ENCODE measurements around the gene CLDN10.

Gene CLDN10

DNA sequence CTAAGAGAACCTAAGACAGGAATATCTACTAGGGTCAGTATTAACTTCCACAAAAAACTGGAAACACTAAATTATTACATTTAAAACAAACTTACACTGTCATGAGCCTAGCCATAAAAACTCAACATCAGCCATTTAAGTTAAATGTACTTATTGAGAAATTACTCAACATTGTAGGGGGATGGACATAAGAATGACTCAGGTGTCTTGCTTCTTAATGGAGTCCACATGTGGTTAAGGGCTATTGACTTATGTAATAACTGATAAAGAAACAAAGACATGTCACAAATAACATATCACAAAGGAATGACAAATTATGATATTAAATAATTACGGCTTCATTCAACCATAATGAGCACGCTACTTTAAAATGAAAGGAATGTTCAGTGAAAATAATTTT lies 36.2 kb downstream of the CLDN10 start:
- Histone ChIP-seq H3K4me2 (ENCODE audit: low read length) (no peak overlapping the region), H3K27me3 (ENCODE audit: insufficient read depth, low read length) (no peaks in the 10 kb centered on the region), H3K9me2 (ENCODE audit: low read depth, low read length) (no peaks in the 10 kb centered on the region), H3K9ac (ENCODE audit: low read length) (no peak overlapping the region), H3F3A (ENCODE audit: insufficient read depth, low read length) (no peaks in the 10 kb centered on the region), H3K27ac (ENCODE audit: low read depth, low read length, poor library complexity, severe bottlenecking) (no peak overlapping the region), H3K79me2 (ENCODE audit: insufficient read depth, low read length) (no peaks in the 10 kb centered on the region), H3K4me1 (ENCODE audit: insufficient read depth, low read length, severe bottlenecking) (no peaks in the 10 kb centered on the region), H3K36me3 (ENCODE audit: insufficient read depth, low read length) (no peaks in the 10 kb centered on the region), H3K4me3 (ENCODE audit: low read depth, low read length, poor library complexity, severe bottlenecking) (no peak overlapping the region), H4K20me1 (ENCODE audit: insufficient read depth, low read length) (no peaks in the 10 kb centered on the region), H2AFZ (ENCODE audit: low read length) (no peak overlapping the region), H3K9me3 (ENCODE audit: low read length) (no peaks in the 10 kb centered on the region)
- TF ChIP-seq CTCF (IDR thresholded peaks at IDR 0.05; ENCODE audit: low read length) (no peak), EZH2 (IDR thresholded peaks at IDR 0.05; ENCODE audit: borderline replicate concordance, low read length) (no peak)

GRCh38 chr13:95593462-95593861 lies 40.9 kb downstream of the CLDN10 start:
- TF ChIP-seq CTCF (IDR thresholded peaks at IDR 0.05; ENCODE audit: low read length) (no peak), EZH2 (IDR thresholded peaks at IDR 0.05; ENCODE audit: borderline replicate concordance, low read length) (no peak)
- no peaks in the 10 kb centered on the region for H3K79me2 ChIP-seq (ENCODE audit: insufficient read depth, low read length)
- H3K9me3 ChIP-seq (ENCODE audit: low read length) = no peaks in the 10 kb centered on the region
- H3K4me1 ChIP-seq (ENCODE audit: insufficient read depth, low read length, severe bottlenecking) = no peaks in the 10 kb centered on the region
- H3K27me3 ChIP-seq (ENCODE audit: insufficient read depth, low read length) = no peaks in the 10 kb centered on the region
- H3K9ac ChIP-seq (ENCODE audit: low read length) = no peak overlapping the region
- H3K4me3 ChIP-seq (ENCODE audit: low read depth, low read length, poor library complexity, severe bottlenecking) = no peak overlapping the region
- no peak overlapping the region for H2AFZ ChIP-seq (ENCODE audit: low read length)
- H3K27ac ChIP-seq (ENCODE audit: low read depth, low read length, poor library complexity, severe bottlenecking) = no peak overlapping the region
- no peaks in the 10 kb centered on the region for H3K36me3 ChIP-seq (ENCODE audit: insufficient read depth, low read length)
- H3K4me2 ChIP-seq (ENCODE audit: low read length) = no peak overlapping the region
- no peaks in the 10 kb centered on the region for H4K20me1 ChIP-seq (ENCODE audit: insufficient read depth, low read length)
- H3F3A ChIP-seq (ENCODE audit: insufficient read depth, low read length) = no peaks in the 10 kb centered on the region
- no peaks in the 10 kb centered on the region for H3K9me2 ChIP-seq (ENCODE audit: low read depth, low read length)

DNA sequence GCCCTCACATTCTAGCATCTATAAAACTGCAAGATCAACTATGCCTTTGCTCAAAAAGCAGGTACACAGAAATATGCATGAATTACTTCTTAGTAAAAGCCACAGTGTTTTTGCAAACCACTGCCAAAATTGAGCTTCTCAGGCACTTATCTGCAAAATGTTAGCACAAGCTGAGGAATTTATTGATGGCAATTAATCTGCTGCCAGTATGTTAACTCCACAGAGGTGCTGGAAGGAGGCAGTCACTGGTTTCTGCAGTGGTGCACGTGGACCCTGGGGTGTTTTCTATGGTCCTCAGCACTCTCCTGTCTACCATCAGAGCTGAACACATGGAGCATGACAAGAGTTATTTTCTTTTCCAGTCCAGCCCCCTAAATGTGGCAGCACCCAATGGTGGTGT lies 44.2 kb downstream of the CLDN10 start:
- no peaks in the 10 kb centered on the region; the same call in 1 of the 2 replicates for H3K9me2 ChIP-seq (ENCODE audit: low read depth, low read length)
- H2AFZ ChIP-seq (ENCODE audit: low read length) = no peak overlapping the region
- no peaks in the 10 kb centered on the region for H3F3A ChIP-seq (ENCODE audit: insufficient read depth, low read length)
- no peak overlapping the region for H3K9ac ChIP-seq (ENCODE audit: low read length)
- no peak overlapping the region for H3K4me3 ChIP-seq (ENCODE audit: low read depth, low read length, poor library complexity, severe bottlenecking)
- TF ChIP-seq CTCF (IDR thresholded peaks at IDR 0.05; ENCODE audit: low read length) (no peak), EZH2 (IDR thresholded peaks at IDR 0.05; ENCODE audit: borderline replicate concordance, low read length) (no peak)
- no peaks in the 10 kb centered on the region for H3K36me3 ChIP-seq (ENCODE audit: insufficient read depth, low read length)
- no peaks in the 10 kb centered on the region for H3K79me2 ChIP-seq (ENCODE audit: insufficient read depth, low read length)
- no peaks in the 10 kb centered on the region for H3K4me1 ChIP-seq (ENCODE audit: insufficient read depth, low read length, severe bottlenecking)
- H3K27me3 ChIP-seq (ENCODE audit: insufficient read depth, low read length) = no peaks in the 10 kb centered on the region
- H4K20me1 ChIP-seq (ENCODE audit: insufficient read depth, low read length) = no peaks in the 10 kb centered on the region
- H3K4me2 ChIP-seq (ENCODE audit: low read length) = no peak overlapping the region
- no peak overlapping the region for H3K27ac ChIP-seq (ENCODE audit: low read depth, low read length, poor library complexity, severe bottlenecking)
- no peaks in the 10 kb centered on the region for H3K9me3 ChIP-seq (ENCODE audit: low read length)
